Type B pancreatic cell (in vitro differentiated cells): ENCODE data around the gene ITIH3. TPM values are rescaled to one million over a fixed set of nuclear protein-coding genes. Genes with fewer than 3 reads are reported as not detected.

ENCODE experiments used
- DNase-seq: peaks from one replicate; pipeline ENCODE4 v3.0.0; 2021; ENCODE audit warnings: mixed read lengths; ENCODE audit not compliant: unreplicated experiment; ENCODE audit errors: extremely low spot score
- H3K27ac Mint-ChIP-seq: 2 replicates; pipeline ENCODE4 v1.8.0; 2021; ENCODE audit warnings: mild to moderate bottlenecking, mixed read lengths
- H3K27me3 Mint-ChIP-seq: 2 replicates; pipeline ENCODE4 v1.8.0; 2021; ENCODE audit warnings: mixed read lengths
- H3K36me3 Mint-ChIP-seq: 2 replicates; pipeline ENCODE4 v1.8.0; 2021; ENCODE audit warnings: mixed read lengths
- H3K4me1 Mint-ChIP-seq: one replicate; pipeline ENCODE4 v1.8.0; 2021; ENCODE audit warnings: mixed read lengths; ENCODE audit not compliant: unreplicated experiment
- H3K4me3 Mint-ChIP-seq: 2 replicates; pipeline ENCODE4 v1.8.0; 2021; ENCODE audit warnings: mild to moderate bottlenecking, mixed read lengths
- H3K9me3 Mint-ChIP-seq: 2 replicates; pipeline ENCODE4 v1.8.0; 2021; ENCODE audit warnings: mixed read lengths
- total RNA-seq: library from RNA; stranded (reverse); gene quantifications from 2 replicates; pipeline ENCODE4 v1.2.1, GENCODE V29; 2021; ENCODE audit warnings: low replicate concordance
- TF ChIP-seq, protein P1 (sequence below): fragments of 200-600 bp; sonication (generic); conservative IDR thresholded peaks from 2 replicates; pipeline ENCODE4 v1.5.0; 2021; ENCODE audit warnings: antibody characterized with exemption, mild to moderate bottlenecking

ITIH3 gene
- total RNA-seq, 1 donor from 2014 or later = 0.97 TPM

DNA sequence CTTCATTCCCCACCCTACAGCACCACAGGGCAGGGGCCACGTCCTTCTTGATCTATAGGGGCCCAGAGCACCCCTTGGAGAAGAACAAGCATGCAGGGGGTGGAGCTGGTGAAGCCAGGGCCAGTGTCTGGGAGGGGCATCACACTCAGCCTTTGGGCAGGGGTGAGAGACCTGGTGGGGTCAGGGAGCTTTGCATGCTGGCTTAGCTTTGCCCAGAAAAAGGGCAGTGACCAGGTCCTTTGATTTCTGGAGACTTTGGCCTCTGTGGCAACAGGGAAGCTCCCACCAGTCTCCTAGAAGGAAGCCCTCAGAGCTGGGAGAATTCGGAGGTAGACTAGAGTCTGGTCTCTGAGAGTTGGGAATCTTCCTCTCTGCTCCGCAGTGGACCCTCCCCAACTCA is 34.9 kb downstream of the ITIH3 start:
- Mint-ChIP-seq H3K27ac (no peak overlapping the region), H3K4me1 (peaks cover 3% of the 10 kb centered on the region), H3K9me3 (no peaks in the 10 kb centered on the region), H3K4me3 (no peak overlapping the region), H3K27me3 (no peaks in the 10 kb centered on the region), H3K36me3 (no peaks in the 10 kb centered on the region)
- no peak for DNase-seq
- TF ChIP-seq, protein P1, sequence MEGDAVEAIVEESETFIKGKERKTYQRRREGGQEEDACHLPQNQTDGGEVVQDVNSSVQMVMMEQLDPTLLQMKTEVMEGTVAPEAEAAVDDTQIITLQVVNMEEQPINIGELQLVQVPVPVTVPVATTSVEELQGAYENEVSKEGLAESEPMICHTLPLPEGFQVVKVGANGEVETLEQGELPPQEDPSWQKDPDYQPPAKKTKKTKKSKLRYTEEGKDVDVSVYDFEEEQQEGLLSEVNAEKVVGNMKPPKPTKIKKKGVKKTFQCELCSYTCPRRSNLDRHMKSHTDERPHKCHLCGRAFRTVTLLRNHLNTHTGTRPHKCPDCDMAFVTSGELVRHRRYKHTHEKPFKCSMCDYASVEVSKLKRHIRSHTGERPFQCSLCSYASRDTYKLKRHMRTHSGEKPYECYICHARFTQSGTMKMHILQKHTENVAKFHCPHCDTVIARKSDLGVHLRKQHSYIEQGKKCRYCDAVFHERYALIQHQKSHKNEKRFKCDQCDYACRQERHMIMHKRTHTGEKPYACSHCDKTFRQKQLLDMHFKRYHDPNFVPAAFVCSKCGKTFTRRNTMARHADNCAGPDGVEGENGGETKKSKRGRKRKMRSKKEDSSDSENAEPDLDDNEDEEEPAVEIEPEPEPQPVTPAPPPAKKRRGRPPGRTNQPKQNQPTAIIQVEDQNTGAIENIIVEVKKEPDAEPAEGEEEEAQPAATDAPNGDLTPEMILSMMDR = no peak

DNA sequence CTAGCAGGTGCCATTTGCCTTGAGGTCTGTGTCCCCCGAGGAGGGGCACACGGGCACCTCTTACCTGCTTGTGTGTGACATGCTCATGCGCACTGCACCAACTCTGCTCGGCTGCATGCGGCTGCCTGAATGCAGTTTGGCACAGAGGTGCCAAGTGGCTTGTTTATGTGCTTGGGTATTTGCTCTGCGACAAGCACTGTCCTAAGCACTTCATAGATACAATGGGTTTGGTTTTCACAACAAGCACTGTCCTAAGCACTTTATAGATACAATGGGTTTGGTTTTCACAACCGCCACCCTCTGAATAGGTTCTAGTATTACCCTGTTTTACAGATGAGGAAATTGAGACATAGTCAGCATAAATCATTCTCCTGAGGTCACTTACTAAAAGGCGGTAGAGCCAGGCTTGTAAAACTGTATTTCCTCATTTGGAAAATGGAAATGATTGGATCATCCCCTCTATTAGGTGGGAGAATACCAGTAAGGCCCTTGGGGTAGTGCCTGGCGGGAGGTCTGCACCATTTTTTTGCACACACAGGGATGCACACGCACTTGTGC is 35.4 kb downstream of the ITIH3 start:
- Mint-ChIP-seq H3K27ac (no peak overlapping the region), H3K9me3 (no peaks in the 10 kb centered on the region)

DNA sequence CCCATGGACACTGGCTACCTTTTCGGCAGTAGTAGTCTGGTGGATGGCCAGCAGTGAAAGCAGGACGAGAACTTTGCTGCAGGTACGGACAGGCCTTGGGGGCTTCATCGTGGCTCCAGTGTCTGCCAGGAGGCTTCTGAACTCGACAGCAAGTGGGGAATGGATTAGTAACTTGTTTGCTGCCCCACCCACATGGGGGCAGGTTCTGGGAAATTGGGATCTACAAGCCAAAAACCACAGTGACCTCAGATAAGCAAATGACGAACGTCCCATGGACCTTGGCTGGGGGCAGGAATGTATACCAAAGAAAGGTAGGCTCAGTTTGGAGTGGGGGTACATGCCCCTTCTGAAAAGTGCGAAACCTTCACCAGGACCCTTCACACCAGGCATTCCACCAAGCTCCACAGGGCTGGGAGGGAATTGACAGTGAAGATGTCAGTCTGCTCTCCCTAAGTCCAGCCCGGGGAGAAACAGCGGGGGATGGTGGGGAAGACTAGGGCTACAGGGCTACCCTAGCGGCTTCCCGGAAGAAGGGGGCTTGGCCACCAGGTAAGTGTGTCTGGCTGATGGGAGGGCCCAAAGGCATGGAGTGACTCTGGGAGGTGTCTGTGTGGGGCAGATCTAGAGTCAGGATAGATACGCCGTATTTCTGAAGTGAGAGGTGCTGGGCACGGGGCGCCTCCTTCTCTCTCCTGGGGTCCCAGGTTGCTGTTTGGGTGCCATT is 36.1 kb downstream of the ITIH3 start, which contains the start of gene ITIH4:
ITIH4 (minus strand) TSS at position 138 of the 724 bp plus-strand sequence; CDS start at position 108, 30 bp downstream.
- Mint-ChIP-seq H3K27me3 (no peaks in the 10 kb centered on the region), H3K27ac (no peak within 1 kb of the TSS), H3K9me3 (no peaks in the 10 kb centered on the region), H3K4me3 (no peak within 1 kb of the TSS), H3K4me1 (peaks cover 14% of the 10 kb centered on the region), H3K36me3 (no peaks in the 10 kb centered on the region)
- no peak for DNase-seq
- TF ChIP-seq, protein P1 = no peak

More for the DNA sequence above, 35.4 kb downstream of the ITIH3 start:
- H3K4me3 Mint-ChIP-seq = no peak overlapping the region
- no peaks in the 10 kb centered on the region for H3K36me3 Mint-ChIP-seq
- DNase-seq = no peak
- no peaks in the 10 kb centered on the region for H3K27me3 Mint-ChIP-seq
- H3K4me1 Mint-ChIP-seq = peaks cover 8% of the 10 kb centered on the region
- TF ChIP-seq, protein P1 = no peak

DNA sequence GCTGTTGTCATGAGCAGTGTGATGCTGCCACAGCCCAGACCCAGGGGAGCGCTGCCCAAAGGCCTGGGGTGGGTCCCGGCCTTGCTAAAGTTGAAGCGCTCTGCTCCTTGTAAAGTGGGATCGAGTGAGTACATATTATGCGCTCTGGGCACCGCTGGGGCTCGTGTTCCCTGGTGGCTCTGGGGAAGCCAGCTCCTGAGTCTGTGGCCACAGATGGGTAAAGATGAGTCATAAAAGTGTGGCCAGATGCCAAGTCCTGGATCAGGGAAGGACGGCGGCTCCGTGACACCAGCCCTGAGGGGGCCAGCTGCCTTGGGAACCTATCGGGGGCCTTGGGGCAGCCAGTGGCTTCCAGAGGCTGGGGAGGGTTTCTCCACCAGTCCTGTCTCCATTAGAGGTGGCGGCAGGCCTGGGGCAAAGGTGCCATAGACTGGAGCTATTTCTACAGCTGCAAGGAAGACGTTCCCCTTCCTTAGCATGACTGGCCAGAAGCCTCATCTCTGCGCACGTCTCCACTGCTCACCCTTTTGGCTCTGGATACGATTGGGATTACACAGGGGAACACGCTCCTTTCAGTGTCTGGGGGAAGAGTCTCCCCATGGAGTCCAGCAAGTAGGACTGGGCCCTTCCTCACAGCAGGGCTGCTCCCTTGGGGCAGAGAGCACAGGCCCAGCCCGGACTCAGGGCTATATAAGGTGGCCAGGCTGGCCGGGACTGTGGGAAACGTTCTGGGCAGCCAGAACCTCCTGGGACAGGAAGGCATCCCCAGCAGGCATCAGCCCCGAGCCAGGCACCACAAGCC is 37.1 kb downstream of the ITIH3 start:
- Mint-ChIP-seq H3K36me3 (no peaks in the 10 kb centered on the region), H3K4me3 (no peak overlapping the region), H3K27me3 (no peaks in the 10 kb centered on the region), H3K4me1 (peaks cover 14% of the 10 kb centered on the region), H3K9me3 (no peaks in the 10 kb centered on the region), H3K27ac (no peak overlapping the region)
- DNase-seq = no peak
- TF ChIP-seq, protein P1 = no peak

DNA sequence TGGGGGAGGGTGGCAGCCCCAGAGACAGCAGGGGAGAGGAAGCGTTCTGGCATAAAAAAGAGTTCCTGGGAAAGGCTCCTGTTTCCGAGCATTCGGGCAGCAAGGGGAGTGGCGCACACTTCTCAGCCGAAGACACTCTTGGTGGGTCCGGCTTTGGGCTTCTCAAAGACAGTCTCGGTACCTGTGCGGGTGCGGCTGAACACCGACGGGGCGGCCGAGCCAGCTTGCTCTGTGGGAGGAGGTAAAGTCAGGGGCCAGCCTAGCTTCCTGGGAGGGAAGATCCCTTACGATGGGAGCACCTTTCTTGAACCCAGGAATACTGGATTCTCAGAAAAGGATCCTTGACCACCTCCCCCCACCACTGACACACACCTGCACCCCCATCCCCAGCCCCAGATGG is 38.6 kb downstream of the ITIH3 start:
- H3K9me3 Mint-ChIP-seq = no peaks in the 10 kb centered on the region
- no peaks in the 10 kb centered on the region for H3K27me3 Mint-ChIP-seq
- H3K27ac Mint-ChIP-seq = no peak overlapping the region
- H3K4me1 Mint-ChIP-seq = peaks cover 14% of the 10 kb centered on the region
- no peak overlapping the region for H3K4me3 Mint-ChIP-seq
- TF ChIP-seq, protein P1 = no peak
- DNase-seq = no peak
- no peaks in the 10 kb centered on the region for H3K36me3 Mint-ChIP-seq
